ENCODE results near the gene CCDC136.

DNA sequence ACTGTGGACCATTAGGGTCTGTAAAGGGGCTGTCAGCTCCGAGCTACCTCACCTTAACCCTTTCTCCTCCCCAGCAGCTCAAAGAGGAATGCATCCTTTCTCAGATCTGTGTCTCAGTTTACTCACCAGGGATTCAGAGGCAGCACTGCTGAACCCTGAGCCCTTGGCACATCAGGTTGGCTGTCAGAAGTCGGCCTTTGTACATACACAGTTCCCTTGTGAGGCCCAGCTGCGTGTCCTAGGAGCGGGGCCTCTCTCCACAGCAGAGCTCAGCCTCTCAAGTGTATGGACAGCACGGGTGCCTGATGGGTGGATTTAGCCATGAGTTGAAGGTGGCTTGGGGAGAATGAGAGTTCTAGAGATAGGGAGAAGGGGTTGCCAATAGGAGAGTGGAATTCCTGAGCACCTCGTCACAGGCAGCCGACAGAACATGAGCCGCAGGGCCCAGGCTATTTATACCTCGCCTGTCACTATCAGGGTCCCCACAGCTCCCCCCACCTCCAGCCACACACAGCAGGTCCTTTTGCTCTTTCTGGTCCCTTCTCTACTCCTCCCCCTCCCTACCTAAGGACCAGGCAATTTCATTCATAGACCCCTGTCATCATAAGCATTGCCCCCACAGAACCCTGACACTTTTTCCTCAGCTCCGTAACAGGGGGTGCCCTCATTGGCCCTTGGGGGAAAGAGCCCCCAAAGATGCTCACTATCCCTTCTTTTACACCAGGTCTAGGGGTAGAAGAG, 36.4 kb downstream of the CCDC136 start:
- TF ChIP-seq, protein P1, sequence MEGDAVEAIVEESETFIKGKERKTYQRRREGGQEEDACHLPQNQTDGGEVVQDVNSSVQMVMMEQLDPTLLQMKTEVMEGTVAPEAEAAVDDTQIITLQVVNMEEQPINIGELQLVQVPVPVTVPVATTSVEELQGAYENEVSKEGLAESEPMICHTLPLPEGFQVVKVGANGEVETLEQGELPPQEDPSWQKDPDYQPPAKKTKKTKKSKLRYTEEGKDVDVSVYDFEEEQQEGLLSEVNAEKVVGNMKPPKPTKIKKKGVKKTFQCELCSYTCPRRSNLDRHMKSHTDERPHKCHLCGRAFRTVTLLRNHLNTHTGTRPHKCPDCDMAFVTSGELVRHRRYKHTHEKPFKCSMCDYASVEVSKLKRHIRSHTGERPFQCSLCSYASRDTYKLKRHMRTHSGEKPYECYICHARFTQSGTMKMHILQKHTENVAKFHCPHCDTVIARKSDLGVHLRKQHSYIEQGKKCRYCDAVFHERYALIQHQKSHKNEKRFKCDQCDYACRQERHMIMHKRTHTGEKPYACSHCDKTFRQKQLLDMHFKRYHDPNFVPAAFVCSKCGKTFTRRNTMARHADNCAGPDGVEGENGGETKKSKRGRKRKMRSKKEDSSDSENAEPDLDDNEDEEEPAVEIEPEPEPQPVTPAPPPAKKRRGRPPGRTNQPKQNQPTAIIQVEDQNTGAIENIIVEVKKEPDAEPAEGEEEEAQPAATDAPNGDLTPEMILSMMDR (IDR thresholded peaks at IDR 0.05; ENCODE audit: insufficient read depth, low read length), result no peak
- no peak for TF ChIP-seq POLR2AphosphoS5 (IDR thresholded peaks at IDR 0.05; ENCODE audit: low read depth)
- no peak for TF ChIP-seq GABPA (IDR thresholded peaks at IDR 0.05; ENCODE audit: low read depth)

All from HL-60 (cell line).